ENCODE results near the gene NEURL1. TPM values are rescaled to one million over a fixed set of nuclear protein-coding genes. Genes with fewer than 3 reads are reported as not detected.
"Not testable (repeated sequence)": the region's sequence is repeated elsewhere in the genome, so short reads cannot be mapped to it uniquely, and the experiment has no call there.

Gene NEURL1
- total RNA-seq, 1 donor, result 0.27 TPM

DNA sequence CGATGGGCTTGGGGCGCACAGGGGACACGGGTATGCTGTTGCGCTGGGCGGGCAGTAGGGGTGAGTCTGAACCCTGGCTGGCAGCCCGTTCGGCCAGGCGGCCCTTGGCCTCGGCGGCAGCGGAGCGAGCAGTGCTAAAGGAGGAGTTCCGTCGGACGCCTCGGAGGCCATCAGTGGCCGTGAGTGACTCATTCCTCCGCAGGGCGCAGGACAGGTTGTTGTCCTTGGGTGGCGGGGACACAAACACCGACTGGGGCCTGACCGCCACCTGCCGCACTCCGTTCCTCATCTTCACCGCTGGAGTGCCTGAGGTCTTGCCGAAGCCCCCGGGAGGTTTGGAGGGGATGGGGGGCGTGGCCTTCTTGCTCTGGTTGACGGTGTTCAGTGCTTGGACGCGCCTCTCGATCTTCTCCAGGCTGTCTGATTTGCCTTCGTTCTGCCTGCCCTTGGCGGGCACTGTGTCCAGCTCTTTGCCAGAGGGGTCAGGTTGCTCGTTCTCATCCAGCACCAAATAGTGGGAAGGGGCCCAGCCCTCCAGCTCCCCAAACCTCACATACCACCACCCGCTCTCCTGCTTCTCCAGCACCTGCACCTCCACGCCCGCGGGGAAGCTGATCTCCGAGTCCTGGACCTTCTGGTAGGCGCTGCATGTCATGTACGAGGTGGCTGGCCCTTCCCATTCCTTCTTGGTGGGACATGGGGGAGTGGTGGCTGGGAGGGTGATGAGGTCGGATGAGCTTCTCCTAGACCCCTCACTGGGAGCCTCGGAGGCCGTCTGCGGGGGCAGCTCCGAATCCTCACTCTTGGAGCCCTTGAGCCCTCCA lies 108.7 kb downstream of the NEURL1 start:
- H3K4me3 ChIP-seq (ENCODE audit: low read depth, low read length), result no peak overlapping the region
- TF ChIP-seq, protein P1, sequence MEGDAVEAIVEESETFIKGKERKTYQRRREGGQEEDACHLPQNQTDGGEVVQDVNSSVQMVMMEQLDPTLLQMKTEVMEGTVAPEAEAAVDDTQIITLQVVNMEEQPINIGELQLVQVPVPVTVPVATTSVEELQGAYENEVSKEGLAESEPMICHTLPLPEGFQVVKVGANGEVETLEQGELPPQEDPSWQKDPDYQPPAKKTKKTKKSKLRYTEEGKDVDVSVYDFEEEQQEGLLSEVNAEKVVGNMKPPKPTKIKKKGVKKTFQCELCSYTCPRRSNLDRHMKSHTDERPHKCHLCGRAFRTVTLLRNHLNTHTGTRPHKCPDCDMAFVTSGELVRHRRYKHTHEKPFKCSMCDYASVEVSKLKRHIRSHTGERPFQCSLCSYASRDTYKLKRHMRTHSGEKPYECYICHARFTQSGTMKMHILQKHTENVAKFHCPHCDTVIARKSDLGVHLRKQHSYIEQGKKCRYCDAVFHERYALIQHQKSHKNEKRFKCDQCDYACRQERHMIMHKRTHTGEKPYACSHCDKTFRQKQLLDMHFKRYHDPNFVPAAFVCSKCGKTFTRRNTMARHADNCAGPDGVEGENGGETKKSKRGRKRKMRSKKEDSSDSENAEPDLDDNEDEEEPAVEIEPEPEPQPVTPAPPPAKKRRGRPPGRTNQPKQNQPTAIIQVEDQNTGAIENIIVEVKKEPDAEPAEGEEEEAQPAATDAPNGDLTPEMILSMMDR (IDR thresholded peaks at IDR 0.05; ENCODE audit: insufficient read depth, low read length), result no peak
- no peak for DNase-seq (ENCODE audit: low read depth)

DNA sequence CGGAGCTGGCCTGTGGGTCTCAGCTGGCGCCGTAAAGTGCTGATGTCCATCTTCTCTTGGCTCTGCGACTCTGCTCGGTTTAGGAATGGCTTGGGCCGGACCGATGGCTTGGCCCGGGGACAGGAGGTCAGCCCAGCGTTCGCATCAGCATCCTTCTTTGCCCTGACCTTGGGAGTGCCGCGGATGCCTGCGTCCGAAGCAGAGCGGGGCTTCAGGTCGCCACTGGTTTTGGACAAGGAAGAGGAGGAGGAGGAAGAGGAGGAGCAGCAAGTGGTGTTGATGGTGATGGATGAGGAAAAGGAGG lies 109.3 kb downstream of the NEURL1 start:
- TF ChIP-seq, protein P1 (IDR thresholded peaks at IDR 0.05; ENCODE audit: insufficient read depth, low read length), result no peak
- DNase-seq (ENCODE audit: low read depth), result no peak
- H3K4me3 ChIP-seq (ENCODE audit: low read depth, low read length), result no peak overlapping the region

DNA sequence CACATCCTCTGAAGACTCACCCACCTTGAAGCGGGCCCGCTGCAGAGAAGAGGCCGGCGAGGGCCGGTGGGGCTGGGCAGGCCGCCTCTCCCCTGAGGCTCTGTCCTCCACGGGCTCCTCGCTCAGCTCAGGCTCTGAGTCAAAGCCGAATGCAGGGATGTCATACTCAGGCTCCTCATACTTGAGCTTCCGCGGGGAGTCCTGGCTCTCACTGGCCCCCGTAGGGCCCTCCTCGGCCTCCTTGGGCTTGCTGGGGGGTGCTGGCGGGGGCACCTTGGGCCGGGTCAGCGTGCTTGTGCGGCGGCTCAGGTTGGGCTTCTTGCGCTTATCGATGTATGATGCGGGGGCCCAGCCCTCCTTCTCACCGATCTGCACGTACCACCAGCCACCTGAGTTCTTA lies 109.9 kb downstream of the NEURL1 start:
- no peak for DNase-seq (ENCODE audit: low read depth)
- TF ChIP-seq, protein P1 (IDR thresholded peaks at IDR 0.05; ENCODE audit: insufficient read depth, low read length), result no peak
- no peak overlapping the region for H3K4me3 ChIP-seq (ENCODE audit: low read depth, low read length)

DNA sequence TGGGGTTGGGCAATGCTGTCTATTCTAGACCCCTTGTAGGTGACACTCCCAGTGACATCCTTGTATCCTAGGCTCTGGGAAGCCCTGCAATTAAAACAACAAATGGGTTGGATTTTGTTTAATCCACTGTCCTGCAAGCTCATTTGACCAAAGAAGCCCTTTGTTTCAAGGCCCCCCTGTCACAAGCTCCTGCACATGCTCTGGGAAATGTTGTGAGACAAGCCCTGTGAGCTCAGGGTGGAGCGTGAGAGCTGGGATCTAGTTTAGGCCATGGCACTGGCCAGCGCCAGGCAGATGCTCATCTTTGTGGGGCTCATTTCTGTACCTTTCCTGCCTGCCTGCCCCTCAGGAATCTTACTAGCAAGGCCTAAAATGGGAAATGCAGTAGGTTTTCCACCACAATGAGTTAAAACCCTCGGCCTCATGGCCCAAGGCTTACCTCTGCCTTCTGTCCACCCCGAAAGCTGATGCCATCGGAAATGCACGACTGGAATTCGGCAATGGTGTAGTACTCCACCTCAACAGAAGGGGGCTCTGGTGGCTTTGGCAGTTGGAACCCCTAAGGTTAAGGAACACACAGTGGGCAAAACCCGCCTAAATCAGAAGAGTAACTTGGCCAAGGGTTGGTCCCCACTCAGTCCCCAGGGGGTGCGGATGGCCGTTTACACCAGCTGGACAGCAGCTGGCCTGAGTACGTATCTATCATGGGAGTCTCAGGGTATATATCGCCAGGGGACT lies 112.0 kb downstream of the NEURL1 start:
- peak; percentile 83 for DNase-seq (ENCODE audit: low read depth)
- H3K4me3 ChIP-seq (ENCODE audit: low read depth, low read length), result no peak overlapping the region
- TF ChIP-seq, protein P1 (IDR thresholded peaks at IDR 0.05; ENCODE audit: insufficient read depth, low read length), result peak; percentile 94

DNA sequence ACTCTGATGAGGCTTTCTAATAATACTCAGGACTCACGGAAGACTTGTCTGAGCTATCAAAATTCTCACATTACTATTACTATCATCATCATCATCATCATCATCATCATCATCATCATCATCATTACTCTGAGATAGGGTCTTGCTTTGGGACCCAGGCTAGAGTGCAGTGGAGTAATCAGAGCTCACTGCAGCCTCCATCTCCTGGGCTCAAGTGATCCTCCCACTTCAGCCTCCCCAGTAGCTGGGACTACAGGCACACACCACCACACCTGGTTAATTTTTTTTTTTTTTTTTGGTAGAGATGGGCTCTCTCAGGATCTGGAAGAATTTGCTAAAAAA lies 112.6 kb downstream of the NEURL1 start:
- H3K4me3 ChIP-seq (ENCODE audit: low read depth, low read length); DNase-seq (ENCODE audit: low read depth): not testable (repeated sequence)

DNA sequence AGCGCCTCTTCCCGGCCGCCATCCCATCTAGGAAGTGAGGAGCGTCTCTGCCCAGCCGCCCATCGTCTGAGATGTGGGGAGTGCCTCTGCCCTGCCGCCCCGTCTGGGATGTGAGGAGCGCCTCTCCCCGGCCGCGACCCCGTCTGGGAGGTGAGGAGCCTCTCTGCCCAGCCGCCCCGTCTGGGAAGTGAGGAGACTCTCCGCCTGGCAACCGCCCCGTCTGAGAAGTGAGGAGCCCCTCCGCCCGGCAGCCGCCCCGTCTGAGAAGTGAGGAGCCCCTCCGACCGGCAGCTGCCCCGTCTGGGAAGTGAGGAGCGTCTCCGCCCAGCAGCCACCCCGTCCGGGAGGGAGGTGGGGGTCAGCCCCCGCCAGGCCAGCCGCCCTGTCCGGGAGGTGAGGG lies 113.5 kb downstream of the NEURL1 start:
- not testable (repeated sequence) for H3K4me3 ChIP-seq (ENCODE audit: low read depth, low read length); DNase-seq (ENCODE audit: low read depth)

DNA sequence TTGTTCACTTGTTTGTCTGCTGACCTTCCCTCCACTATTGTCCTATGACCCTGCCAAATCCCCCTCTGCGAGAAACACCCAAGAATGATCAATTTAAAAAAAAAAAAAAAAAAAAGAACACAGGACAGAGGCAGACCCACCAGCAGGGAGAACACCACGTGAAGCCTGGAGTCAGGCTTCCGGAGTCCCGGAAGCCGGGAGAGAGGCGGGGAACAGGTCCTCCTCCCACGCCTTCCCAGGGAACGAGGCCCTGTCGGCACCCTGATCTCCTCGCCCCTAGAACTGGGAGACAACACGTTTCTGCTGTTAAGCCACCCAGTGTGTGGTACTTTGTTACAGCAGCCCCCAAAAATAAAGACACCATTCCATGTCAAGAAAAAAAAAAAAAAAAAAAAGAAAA lies 114.6 kb downstream of the NEURL1 start:
- DNase-seq (ENCODE audit: low read depth); H3K4me3 ChIP-seq (ENCODE audit: low read depth, low read length): not testable (repeated sequence)

DNA sequence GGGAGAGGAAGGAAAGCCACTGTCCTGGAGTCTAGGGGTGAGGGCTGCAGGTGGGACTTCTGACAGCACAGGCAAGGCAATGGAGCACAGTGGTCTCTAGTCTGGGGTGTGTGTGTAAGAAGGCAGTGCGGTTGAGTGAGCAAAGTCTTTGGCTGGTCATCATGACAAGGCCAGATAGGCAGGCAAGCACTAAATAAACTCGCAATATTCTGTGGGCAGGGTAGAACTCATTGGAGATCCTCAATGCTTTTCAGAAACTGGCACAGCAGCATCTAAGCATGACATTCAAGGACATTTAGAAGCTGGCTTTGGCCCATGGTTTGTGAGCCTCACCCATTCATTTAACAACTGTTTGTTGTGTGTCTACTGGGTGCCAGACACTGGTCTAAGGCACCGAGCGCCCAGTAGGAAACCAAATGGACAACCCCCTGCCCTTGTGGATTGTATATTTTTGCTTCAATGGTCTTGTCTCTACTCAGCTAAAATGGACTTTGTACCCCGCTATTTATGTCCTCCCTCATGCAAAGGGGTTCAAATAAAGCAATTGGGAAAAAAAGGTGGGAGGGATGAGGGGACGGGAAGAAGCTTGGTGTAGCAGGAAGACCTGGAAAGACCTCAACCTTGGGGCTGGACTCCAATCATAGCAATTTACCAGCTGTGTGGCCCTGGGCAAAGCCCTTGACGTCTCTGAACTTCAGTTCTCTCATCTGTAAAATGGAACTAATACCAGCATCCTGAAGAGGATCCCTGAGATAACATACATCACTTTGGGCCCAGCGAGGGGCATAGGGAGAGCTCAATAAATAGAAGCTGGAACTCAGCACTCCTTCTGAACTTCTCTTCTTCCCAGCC lies 116.0 kb downstream of the NEURL1 start:
- no peak overlapping the region for H3K4me3 ChIP-seq (ENCODE audit: low read depth, low read length)
- TF ChIP-seq, protein P1 (IDR thresholded peaks at IDR 0.05; ENCODE audit: insufficient read depth, low read length), result no peak
- DNase-seq (ENCODE audit: low read depth), result no peak

All from fibroblast of the aortic adventitia (primary cell).